GM06990 (cell line): ENCODE data around the gene GPR150.

ENCODE experiments used
- DNase-seq: peaks from one replicate; pipeline ENCODE4 v3.0.0-alpha.2; 2011; ENCODE audit not compliant: insufficient read length; ENCODE audit errors: extremely low read depth
- H3K27me3 ChIP-seq: replicated peaks from 2 replicates; pipeline ENCODE4 v1.6.0; 2011; ENCODE audit warnings: low read length; ENCODE audit not compliant: control insufficient read depth, insufficient read depth
- H3K36me3 ChIP-seq: 2 replicates; pipeline ENCODE4 v1.5.1; 2011; ENCODE audit warnings: low read length; ENCODE audit not compliant: control insufficient read depth, insufficient read depth
- H3K4me3 ChIP-seq: replicated peaks from 2 replicates; pipeline ENCODE4 v1.5.1; 2011; ENCODE audit warnings: low read depth, mild to moderate bottlenecking, control low read depth, low read length
- TF ChIP-seq, protein P1 (sequence below): IDR thresholded peaks from 2 replicates; pipeline ENCODE4 v1.5.1; 2011; ENCODE audit warnings: low read length, control low read depth, mild to moderate bottlenecking, inconsistent platforms; ENCODE audit not compliant: insufficient read depth, poor library complexity, severe bottlenecking

The GPR150 gene

DNA sequence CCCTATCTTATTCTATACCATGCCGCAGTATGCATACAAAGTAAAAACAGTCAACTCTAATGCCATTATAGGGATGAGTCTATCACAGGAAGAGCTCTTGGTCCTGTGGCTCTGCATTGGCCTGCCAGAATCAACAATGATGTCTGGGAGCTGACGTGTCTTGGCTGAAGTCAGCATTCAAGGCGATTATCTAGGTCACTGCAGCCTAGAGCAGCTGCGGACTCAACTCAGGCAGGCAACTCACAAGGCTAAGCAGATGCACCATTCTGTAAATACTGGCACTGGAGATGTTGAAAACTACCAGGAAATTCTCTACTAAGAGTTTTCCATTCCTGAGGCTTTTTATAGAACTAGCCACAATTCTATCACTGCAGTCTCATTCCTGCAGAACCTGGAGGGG, 49.7 kb downstream of the GPR150 start:
- TF ChIP-seq, protein P1, sequence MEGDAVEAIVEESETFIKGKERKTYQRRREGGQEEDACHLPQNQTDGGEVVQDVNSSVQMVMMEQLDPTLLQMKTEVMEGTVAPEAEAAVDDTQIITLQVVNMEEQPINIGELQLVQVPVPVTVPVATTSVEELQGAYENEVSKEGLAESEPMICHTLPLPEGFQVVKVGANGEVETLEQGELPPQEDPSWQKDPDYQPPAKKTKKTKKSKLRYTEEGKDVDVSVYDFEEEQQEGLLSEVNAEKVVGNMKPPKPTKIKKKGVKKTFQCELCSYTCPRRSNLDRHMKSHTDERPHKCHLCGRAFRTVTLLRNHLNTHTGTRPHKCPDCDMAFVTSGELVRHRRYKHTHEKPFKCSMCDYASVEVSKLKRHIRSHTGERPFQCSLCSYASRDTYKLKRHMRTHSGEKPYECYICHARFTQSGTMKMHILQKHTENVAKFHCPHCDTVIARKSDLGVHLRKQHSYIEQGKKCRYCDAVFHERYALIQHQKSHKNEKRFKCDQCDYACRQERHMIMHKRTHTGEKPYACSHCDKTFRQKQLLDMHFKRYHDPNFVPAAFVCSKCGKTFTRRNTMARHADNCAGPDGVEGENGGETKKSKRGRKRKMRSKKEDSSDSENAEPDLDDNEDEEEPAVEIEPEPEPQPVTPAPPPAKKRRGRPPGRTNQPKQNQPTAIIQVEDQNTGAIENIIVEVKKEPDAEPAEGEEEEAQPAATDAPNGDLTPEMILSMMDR, result no peak
- H3K4me3 ChIP-seq, result no peak overlapping the region
- no peaks in the 10 kb centered on the region for H3K27me3 ChIP-seq
- DNase-seq, result no peak
- no peaks in the 10 kb centered on the region for H3K36me3 ChIP-seq

DNA sequence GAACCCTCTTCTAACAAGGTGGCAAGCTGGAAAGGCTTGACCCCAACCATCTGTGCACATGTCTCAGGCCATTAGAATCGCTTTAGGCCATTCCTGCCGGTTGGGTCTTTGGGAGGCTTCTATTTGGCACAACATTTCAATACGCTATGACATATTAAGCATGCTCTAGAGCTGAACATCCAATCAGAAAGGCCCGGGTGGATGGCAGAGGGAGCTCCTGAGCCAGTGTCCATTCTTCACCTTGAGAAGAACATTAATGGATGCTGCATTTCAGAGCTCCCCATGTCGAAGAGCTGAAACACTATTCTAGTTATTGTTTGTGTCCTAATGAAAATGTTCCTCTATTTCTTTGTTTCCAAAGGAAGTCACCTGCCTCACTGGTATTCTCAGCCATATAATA, 50.1 kb downstream of the GPR150 start:
- H3K4me3 ChIP-seq, result no peak overlapping the region
- no peaks in the 10 kb centered on the region for H3K27me3 ChIP-seq
- TF ChIP-seq, protein P1, result no peak
- no peak for DNase-seq
- H3K36me3 ChIP-seq, result no peaks in the 10 kb centered on the region

DNA sequence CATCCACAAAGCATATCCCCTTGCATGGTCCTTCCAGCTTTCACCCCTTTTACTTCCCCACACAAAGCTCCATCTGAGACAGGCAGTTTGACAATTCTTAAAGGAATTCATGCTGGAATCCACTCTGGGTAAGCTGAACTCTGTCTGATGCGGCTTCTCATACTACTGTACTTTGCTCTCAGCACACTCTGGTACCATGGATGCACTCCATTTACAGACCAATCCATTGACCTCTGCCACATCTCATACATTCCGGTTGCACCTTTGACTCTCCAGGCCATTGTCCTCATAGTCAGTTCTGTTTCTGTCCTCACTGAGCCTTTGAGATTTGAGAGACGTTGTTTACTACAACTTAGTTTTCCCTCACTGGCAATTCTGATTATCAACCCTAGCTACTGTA, 50.7 kb downstream of the GPR150 start:
- Histone ChIP-seq H3K27me3 (no peaks in the 10 kb centered on the region), H3K36me3 (no peaks in the 10 kb centered on the region)

More for the DNA sequence above, 50.7 kb downstream of the GPR150 start:
- TF ChIP-seq, protein P1, result no peak
- no peak overlapping the region for H3K4me3 ChIP-seq
- no peak for DNase-seq
